Measurements from ENCODE around the gene MYG1. TPM values are rescaled to one million over a fixed set of nuclear protein-coding genes. Genes with fewer than 3 reads are reported as not detected.

MYG1 gene
- total RNA-seq, 2 donors from 2014 or later = 26.9 to 28.3 TPM

DNA sequence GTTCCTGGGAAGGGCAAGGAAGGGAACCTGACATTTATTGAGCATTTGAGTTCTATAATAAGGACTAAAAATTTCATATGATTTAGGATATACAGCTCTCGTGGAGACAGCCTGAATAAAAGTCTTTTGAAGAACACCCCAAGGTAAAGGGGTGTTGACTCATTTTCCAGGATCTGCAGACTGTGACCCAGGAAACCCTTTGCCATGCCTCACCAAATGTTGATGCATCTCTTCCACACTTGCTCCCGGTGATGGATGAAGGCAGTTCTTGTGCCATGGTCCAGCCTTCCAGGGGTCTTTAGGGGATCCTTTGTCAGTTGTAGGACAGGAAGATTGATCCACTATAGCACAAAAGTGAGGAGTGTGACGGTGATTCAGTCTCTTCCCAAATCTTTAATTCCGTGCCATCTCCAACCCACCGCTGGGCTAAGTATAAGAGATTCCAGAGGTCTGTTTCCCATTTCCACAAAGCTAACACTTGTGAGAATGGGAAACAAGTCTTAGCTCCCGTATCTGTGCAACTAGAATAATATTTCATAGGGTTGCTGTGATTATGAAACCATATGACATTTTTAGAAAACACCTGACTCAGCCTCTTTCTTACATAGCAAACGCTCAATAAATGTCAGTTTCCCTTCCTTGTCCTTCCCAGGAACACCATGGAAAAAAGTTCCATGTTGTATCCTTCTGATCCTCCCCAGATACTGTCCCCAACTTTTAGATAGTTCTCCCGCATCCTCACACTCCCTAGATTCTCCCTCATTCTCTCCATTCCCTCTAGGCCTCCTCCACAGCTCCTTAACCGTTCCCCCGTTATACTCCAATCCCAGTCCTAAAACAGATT, 21.1 kb downstream of the MYG1 start:
- Histone ChIP-seq H3K4me3 (peak overlapping the region; percentile 62 to 67), H3K27me3 (no peaks in the 10 kb centered on the region), H3K36me3 (peaks cover 25% of the 10 kb centered on the region), H3K27ac (peak overlapping the region; percentile 92 to 95), H3K9me3 (no peaks in the 10 kb centered on the region), H3K4me1 (peaks cover 0 to 32% of the 10 kb centered on the region in 2 donors)
- TF ChIP-seq, protein P1, sequence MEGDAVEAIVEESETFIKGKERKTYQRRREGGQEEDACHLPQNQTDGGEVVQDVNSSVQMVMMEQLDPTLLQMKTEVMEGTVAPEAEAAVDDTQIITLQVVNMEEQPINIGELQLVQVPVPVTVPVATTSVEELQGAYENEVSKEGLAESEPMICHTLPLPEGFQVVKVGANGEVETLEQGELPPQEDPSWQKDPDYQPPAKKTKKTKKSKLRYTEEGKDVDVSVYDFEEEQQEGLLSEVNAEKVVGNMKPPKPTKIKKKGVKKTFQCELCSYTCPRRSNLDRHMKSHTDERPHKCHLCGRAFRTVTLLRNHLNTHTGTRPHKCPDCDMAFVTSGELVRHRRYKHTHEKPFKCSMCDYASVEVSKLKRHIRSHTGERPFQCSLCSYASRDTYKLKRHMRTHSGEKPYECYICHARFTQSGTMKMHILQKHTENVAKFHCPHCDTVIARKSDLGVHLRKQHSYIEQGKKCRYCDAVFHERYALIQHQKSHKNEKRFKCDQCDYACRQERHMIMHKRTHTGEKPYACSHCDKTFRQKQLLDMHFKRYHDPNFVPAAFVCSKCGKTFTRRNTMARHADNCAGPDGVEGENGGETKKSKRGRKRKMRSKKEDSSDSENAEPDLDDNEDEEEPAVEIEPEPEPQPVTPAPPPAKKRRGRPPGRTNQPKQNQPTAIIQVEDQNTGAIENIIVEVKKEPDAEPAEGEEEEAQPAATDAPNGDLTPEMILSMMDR (IDR thresholded peaks at IDR 0.05) = no peak
- DNase-seq (ENCODE audit: low spot score) = no peak

DNA sequence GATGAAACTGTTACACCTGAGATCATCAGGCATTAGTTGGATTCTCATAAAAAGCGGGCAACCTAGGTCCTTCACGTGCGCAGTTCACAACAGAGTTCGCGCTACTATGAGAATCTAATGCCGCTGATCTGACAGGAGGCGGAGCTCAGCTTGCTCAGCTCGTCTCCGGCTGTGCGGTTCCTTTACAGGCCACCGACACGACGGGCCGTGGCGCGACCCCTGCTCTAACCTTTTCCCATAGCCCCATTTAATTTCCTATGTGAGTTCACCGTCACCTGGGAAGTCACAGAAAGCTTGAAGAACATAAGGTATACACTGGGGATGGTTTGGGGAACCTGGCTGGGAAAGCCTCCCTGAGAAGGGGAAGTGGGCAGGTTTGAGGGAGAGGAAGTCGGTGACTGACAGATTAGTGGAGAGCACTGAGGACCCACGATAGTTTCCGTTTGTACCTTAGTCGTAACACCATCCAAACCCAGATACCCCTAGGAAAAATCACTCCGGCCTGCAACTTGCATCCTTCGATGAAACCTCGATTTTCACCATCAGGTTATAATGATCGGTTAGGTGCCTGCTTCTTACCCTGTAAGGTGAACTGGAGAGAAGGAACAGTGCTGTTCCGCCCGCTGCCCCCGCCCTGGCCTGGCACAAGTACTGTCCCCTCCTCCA, 24.8 kb downstream of the MYG1 start:
- no peaks in the 10 kb centered on the region for H3K9me3 ChIP-seq
- TF ChIP-seq, protein P1 (IDR thresholded peaks at IDR 0.05) = no peak
- H3K27ac ChIP-seq = peak overlapping the region; percentile 89 to 95
- no peaks in the 10 kb centered on the region for H3K27me3 ChIP-seq
- DNase-seq (ENCODE audit: low spot score) = no peak
- H3K4me3 ChIP-seq = peak overlapping the region; percentile 67 to 80
- peaks cover 0 to 38% of the 10 kb centered on the region in 2 donors for H3K4me1 ChIP-seq
- H3K36me3 ChIP-seq = peaks cover under 1% of the 10 kb centered on the region

DNA sequence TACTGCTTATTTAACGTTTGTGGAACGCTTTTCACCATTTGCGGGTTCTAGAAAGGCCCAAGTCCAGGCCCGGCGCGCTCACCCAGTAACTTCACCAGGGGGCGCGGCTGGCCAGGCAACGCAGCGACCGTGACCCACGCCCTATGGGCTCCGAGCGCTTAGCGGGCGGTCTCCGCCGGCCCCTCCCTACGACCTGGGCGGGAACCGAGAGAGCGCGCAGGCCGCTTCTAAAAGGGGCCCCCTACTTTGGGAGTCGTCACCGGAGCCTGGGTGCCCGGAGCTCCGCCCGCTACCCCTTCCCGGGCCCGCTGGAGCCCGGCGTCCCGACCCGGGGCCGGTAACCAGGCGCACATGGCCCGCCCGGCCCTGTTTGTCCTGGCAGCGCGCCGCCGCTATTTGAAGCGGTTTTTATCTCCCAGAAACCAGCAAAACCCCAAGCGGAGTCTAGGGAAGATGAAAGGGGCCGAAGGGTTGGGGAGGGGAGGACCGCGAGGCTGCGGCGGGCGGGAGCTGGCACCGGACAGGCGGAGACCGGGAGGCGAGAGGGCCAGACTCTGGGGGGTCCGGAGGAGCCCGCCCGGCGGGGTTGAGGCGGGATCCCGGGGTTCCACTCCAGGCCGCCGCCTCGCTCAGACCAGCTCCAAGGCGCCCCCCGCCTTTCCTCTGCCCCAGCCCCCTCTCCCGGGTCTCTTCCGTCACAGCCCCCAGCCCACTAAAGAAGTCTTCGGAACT, 25.4 kb downstream of the MYG1 start:
- TF ChIP-seq, protein P1 (IDR thresholded peaks at IDR 0.05) = peak; percentile 62 to 91
- peak overlapping the region; percentile 89 to 95 for H3K27ac ChIP-seq
- no peaks in the 10 kb centered on the region for H3K9me3 ChIP-seq
- peak overlapping the region; percentile 67 to 80 for H3K4me3 ChIP-seq
- peaks cover 0 to 36% of the 10 kb centered on the region in 2 donors for H3K4me1 ChIP-seq
- H3K27me3 ChIP-seq = no peaks in the 10 kb centered on the region
- DNase-seq (ENCODE audit: low spot score) = peak; percentile 94
- H3K36me3 ChIP-seq = no peaks in the 10 kb centered on the region

DNA sequence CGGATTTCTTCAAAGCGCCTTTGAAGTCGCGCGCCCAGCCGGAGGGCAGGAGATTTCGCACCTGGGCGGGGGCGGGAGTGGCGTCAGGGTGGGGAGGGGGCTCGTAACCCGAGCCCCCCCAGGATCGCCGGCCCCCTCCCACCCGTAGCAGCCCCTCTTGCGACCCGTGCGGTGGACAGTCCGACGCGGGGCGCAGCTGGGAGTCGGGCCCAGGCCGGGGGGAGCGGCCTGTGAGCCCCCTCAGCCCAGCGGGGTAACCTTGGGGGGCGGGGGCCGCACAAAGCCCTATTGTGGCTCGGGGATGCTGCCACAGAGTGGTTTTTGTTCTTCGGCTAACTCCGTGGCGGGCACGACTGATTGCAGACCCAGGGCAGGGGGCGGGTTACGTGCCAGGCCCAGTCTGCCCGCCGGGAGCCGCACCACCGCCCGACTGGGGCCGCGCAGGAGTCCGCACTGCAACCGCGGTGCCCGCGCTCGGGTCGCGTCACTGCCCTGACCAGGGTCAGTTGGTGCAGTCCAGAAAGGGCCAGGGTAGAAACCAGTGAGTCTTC, 26.1 kb downstream of the MYG1 start:
- Histone ChIP-seq H3K27ac (peak overlapping the region; percentile 89 to 95), H3K4me3 (peak overlapping the region; percentile 67 to 80), H3K9me3 (no peaks in the 10 kb centered on the region), H3K27me3 (no peaks in the 10 kb centered on the region), H3K4me1 (peaks cover 0 to 29% of the 10 kb centered on the region in 2 donors), H3K36me3 (no peaks in the 10 kb centered on the region)
- TF ChIP-seq, protein P1 (IDR thresholded peaks at IDR 0.05) = no peak
- DNase-seq (ENCODE audit: low spot score) = peak; percentile 58

DNA sequence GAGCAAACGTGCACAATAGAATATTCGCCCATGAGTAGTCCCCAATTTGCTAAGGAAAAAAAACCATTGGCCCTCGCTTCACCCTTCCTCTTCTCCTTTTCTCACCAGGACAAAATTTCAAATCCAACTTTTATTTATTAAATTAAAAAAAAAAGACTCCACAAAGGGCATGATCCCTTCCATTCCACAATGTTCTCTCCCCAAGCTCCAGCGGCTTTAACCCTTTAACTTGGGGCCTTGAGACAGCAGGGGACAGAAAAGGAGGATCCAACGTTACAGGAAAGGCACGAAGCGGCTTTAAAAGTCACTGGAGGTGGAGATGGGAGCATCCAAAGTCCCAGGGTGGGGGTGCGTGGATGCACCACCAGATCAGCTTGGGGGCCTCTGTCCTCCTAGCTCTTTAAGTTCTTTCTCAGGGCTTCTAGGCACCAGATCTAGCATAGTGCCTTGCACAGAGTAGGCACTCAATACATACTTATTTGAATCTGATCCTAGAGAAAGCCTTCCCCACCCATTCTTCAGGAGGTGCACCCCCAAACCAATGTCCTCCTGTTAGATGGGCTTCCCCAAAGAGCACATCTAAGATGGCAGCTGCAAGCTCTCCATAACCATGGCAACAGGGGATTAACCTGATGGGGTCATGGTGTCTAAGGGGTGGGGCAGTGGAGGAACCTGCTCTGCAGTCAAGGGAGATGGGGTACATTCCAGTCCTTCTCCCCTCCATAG, 27.1 kb downstream of the MYG1 start:
- no peak overlapping the region for H3K27ac ChIP-seq
- no peak for DNase-seq (ENCODE audit: low spot score)
- peaks cover 0 to 25% of the 10 kb centered on the region in 2 donors for H3K4me1 ChIP-seq
- no peaks in the 10 kb centered on the region for H3K9me3 ChIP-seq
- no peak overlapping the region for H3K4me3 ChIP-seq
- TF ChIP-seq, protein P1 (IDR thresholded peaks at IDR 0.05) = no peak
- H3K27me3 ChIP-seq = no peaks in the 10 kb centered on the region
- no peaks in the 10 kb centered on the region for H3K36me3 ChIP-seq

All from right atrium auricular region (tissue), 2 donors.